Measurements from ENCODE around the gene HNRNPM.

Gene HNRNPM

GRCh38 chr19:8476524-8476923 lies 31.7 kb downstream of the HNRNPM start:
- H3K4me3 ChIP-seq (replicated peaks in 1 of 2; ENCODE audit: low read depth in 2 of 2, low read length in 2 of 2): no peak overlapping the region
- no peak for TF ChIP-seq CTCF (IDR thresholded peaks at IDR 0.05; ENCODE audit: low read depth, low read length)
- no peak for DNase-seq (ENCODE audit: low read depth in 2 of 2)

DNA sequence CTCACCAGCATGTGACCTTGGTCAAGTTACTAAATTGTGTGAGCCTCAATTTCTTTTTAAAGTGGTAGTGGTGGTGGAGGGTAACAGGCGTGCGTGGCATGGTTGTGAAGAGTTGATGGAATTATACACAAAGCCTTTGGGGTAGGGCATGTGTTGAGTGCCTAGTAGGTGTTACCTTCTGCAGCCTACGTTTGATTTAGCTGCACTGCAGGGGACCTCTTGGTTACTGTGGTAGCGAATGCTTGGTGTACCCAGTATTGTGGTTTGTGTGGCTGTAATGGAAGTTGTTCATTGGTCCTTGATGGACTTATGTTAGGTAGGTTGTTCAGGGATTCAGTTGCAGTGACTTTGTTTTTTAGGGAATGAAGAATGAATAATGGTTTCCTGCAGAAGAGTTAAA lies 33.1 kb downstream of the HNRNPM start:
- H3K4me3 ChIP-seq (replicated peaks in 1 of 2; ENCODE audit: low read depth in 2 of 2, low read length in 2 of 2): no peak overlapping the region
- TF ChIP-seq CTCF (IDR thresholded peaks at IDR 0.05; ENCODE audit: low read depth, low read length): no peak
- DNase-seq (ENCODE audit: low read depth in 2 of 2): no peak

DNA sequence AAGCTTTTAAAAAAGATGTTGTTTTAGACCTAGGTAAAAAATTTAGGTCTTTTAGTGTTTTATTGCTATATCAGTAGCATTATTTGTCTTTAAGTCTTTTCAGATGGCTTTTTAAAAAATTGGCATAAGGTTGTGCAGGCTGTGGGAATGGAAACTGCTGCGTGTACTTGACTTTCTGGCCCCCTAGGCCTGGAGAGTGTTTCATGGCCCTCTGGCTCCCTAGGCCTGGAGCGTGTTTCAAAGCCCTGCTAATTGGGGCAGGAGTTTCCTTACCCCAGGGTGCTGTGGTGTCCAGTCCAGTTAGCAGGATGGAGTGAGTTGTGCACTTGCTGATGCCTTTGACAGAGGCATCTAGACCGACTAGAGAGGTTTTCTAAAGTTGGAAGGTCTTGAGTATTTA lies 33.8 kb downstream of the HNRNPM start:
- TF ChIP-seq CTCF (IDR thresholded peaks at IDR 0.05; ENCODE audit: low read depth, low read length): no peak
- no peak for DNase-seq (ENCODE audit: low read depth in 2 of 2)
- no peak overlapping the region for H3K4me3 ChIP-seq (replicated peaks in 1 of 2; ENCODE audit: low read depth in 2 of 2, low read length in 2 of 2)

DNA sequence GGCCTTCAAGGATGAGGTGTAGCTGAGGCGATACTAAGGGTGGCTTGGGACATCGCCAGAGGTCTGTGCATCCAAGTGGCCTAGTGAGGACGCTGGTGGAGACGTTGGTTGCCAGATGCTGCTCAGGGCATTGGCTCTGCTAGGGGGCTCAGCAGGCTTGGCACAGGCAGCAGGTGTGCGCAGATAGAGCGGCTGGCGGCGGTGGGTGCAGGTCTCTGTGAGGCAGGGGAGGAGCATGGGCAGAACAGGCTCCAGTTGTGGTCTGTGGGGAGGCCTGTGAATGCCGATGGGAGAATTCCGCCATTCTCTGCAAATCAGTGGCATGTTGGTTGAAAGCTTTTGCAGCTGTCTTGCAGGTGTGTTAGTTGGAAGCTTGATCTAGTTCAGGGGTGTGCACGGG lies 36.4 kb downstream of the HNRNPM start:
- DNase-seq (ENCODE audit: low read depth in 2 of 2): no peak
- H3K4me3 ChIP-seq (replicated peaks in 1 of 2; ENCODE audit: low read depth in 2 of 2, low read length in 2 of 2): no peak overlapping the region
- TF ChIP-seq CTCF (IDR thresholded peaks at IDR 0.05; ENCODE audit: low read depth, low read length): no peak

DNA sequence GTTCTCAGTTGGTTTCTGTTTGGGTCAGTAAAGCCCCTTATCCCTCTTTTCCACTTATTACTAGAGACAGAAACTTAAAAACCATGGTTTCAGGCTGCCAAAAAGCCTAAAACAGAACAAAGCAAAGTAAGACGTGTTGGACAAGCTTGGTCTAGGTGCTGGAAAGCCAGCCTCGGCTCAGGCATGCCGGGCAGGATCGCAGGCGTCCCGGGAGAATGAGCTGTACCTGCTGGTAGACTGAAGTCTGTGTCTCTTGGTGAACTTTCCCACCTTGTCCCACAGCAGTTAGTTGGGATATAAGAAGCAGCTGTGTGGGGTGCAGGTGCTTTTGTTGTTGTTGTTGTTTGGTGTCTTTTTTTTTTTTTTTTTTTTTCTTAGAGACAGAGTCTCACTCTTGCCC lies 36.8 kb downstream of the HNRNPM start:
- TF ChIP-seq CTCF (IDR thresholded peaks at IDR 0.05; ENCODE audit: low read depth, low read length): no peak
- no peak for DNase-seq (ENCODE audit: low read depth in 2 of 2)
- no peak overlapping the region for H3K4me3 ChIP-seq (replicated peaks in 1 of 2; ENCODE audit: low read depth in 2 of 2, low read length in 2 of 2)

DNA sequence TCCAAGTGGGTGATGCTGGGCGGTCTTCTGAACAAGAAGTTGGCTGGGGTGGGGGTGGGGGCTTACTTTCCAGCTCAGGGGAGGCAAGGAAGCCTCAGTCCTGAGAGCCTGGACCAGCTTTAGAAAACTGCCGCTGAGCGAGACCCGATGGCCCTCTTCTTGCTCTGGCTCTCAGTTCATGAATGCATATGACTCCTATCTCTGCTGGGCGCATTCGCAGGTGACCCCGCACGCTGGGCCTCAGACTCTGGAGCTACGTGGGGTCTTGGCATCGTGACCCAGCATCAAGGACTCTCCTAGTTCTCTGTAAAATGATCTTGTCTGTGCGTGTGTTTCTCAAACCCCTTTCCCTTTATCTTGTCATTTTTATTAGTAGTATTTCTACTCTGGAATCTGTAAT lies 37.9 kb downstream of the HNRNPM start:
- no peak for TF ChIP-seq CTCF (IDR thresholded peaks at IDR 0.05; ENCODE audit: low read depth, low read length)
- DNase-seq (ENCODE audit: low read depth in 2 of 2): no peak
- H3K4me3 ChIP-seq (replicated peaks in 1 of 2; ENCODE audit: low read depth in 2 of 2, low read length in 2 of 2): no peak overlapping the region

DNA sequence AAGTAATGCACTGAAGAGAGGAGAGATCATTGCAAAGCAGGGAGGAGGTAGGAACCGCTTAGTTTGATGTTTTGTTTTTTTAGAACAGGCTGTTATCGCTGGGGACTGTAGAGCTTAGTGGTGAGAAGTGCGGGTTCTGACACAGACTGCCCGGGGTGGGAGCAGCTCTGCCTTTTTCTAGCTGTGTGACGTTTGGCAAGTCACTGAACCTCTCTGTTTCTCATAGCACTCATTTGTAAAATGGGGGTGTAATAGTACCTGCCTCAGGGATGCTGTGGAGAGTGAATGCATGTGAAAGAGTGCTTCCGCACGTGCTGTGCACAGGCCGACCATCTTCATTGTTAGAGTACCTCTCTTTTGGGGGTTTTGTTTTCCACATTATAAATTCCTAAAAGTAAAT lies 38.4 kb downstream of the HNRNPM start:
- no peak overlapping the region for H3K4me3 ChIP-seq (replicated peaks in 1 of 2; ENCODE audit: low read depth in 2 of 2, low read length in 2 of 2)
- DNase-seq (ENCODE audit: low read depth in 2 of 2): no peak
- no peak for TF ChIP-seq CTCF (IDR thresholded peaks at IDR 0.05; ENCODE audit: low read depth, low read length)
